Loucy (cell line): ENCODE data around the gene CYBA.

ENCODE experiments used
- CTCF ChIP-seq: fragments of 200-600 bp; sonication (generic); conservative IDR thresholded peaks from 2 replicates; pipeline ENCODE4 v1.5.1; 2014; ENCODE audit warnings: mild to moderate bottlenecking, antibody characterized with exemption, low read length
- EZH2phosphoT487 ChIP-seq: fragments of 200-600 bp; IDR thresholded peaks from 2 replicates; pipeline ENCODE4 v1.6.1; 2018; ENCODE audit warnings: antibody characterized with exemption, mild to moderate bottlenecking, moderate library complexity, borderline replicate concordance

GRCh38 chr16:88618956-88619667 lies 31.7 kb downstream of the CYBA start:
- TF ChIP-seq CTCF (no peak), EZH2phosphoT487 (no peak)
